CD4-positive, alpha-beta T cell (primary cell): ENCODE data around the gene ARMC9. TPM values are rescaled to one million over a fixed set of nuclear protein-coding genes. Genes with fewer than 3 reads are reported as not detected.

ENCODE experiments used
- ATAC-seq: fragments of 200-7000 bp; cut with Tn5 transposase; one replicate; pipeline ENCODE4 v1.10.0; 2022; ENCODE audit warnings: mild to moderate bottlenecking; ENCODE audit not compliant: poor library complexity
- CTCF ChIA-PET: fragments of 350-600 bp; sonication (Branson Sonifier 250); formaldehyde crosslinking; loops from one replicate; lab custom pipeline; 2021; ENCODE audit warnings: antibody characterized with exemption, inconsistent platforms; lab: Charles Lee
- POLR2A ChIA-PET: fragments of 350-600 bp; sonication (Branson Sonifier 250); formaldehyde crosslinking; loops from one replicate; lab custom pipeline; 2021; ENCODE audit warnings: antibody characterized with exemption, inconsistent platforms; lab: Charles Lee
- DNase-seq, 14 experiments: peaks; one replicate each; pipeline ENCODE4 v3.0.0-alpha.2; 2013 to 2020; ENCODE audit warnings: mixed read lengths in 2 of 14
- H3K27ac ChIP-seq, 2 donors: one replicate each; pipeline versions ENCODE4 v1.5.1 to v1.7.0; 2013; ENCODE audit warnings: low read length in 2 of 2, low read depth in 1 of 2, mild to moderate bottlenecking in 1 of 2
- H3K27me3 ChIP-seq, 2 experiments: 1 replicate in 1 of 2; 2 replicates in 1 of 2; pipeline versions ENCODE4 v1.6.1 to v1.7.0; 2013; ENCODE audit warnings: low read length in 2 of 2, control low read depth in 1 of 2, mild to moderate bottlenecking in 1 of 2, moderate library complexity in 1 of 2; ENCODE audit not compliant: insufficient read depth in 2 of 2, control insufficient read depth in 1 of 2
- H3K36me3 ChIP-seq: one replicate; pipeline ENCODE4 v1.6.1; 2013; ENCODE audit warnings: low read length, control low read depth; ENCODE audit not compliant: insufficient read depth
- H3K4me1 ChIP-seq: one replicate; pipeline ENCODE4 v1.6.1; 2013; ENCODE audit warnings: low read length, control low read depth; ENCODE audit not compliant: insufficient read depth
- H3K4me3 ChIP-seq: one replicate; pipeline ENCODE4 v1.5.1; 2013; ENCODE audit warnings: mild to moderate bottlenecking, low read length, moderate library complexity
- H3K9me3 ChIP-seq, 2 experiments: 1 replicate in 1 of 2; 2 replicates in 1 of 2; pipeline versions ENCODE4 v1.6.1 to v1.7.0; 2013; ENCODE audit warnings: low read length in 2 of 2, mild to moderate bottlenecking in 2 of 2, control low read depth in 1 of 2, moderate library complexity in 1 of 2; ENCODE audit not compliant: control insufficient read depth in 1 of 2, insufficient read depth in 1 of 2
- H3K27ac Mint-ChIP-seq: one replicate; pipeline ENCODE4 v1.8.0; 2020; ENCODE audit warnings: mixed read lengths
- H3K27me3 Mint-ChIP-seq: one replicate; pipeline ENCODE4 v1.8.0; 2021; ENCODE audit warnings: mixed read lengths
- H3K36me3 Mint-ChIP-seq: one replicate; pipeline ENCODE4 v1.8.0; 2021; ENCODE audit warnings: low read depth, mixed read lengths
- H3K4me1 Mint-ChIP-seq: one replicate; pipeline ENCODE4 v1.8.0; 2021; ENCODE audit warnings: low read depth, mixed read lengths
- H3K4me3 Mint-ChIP-seq: one replicate; pipeline ENCODE4 v1.8.0; 2020; ENCODE audit warnings: mild to moderate bottlenecking, mixed read lengths
- H3K9me3 Mint-ChIP-seq: one replicate; pipeline ENCODE4 v1.8.0; 2020; ENCODE audit warnings: mixed read lengths
- intact Hi-C, 2 experiments: fragments of 100-400 bp; cut with DNase I in 1 of 2; cut with micrococcal nuclease in 1 of 2; formaldehyde crosslinking; loops; one replicate each; pipeline versions ENCODE4 v1.15.1 to v1.9.0; 2023 to 2025; cut with DNase I, micrococcal nuclease
- total RNA-seq, 174 experiments: library from RNA in 2 of 174; stranded (reverse) in 2 of 174; gene quantifications; one replicate each; pipeline ENCODE4 v1.2.3 and lab custom pipeline; 2021 to 2026
- TF ChIP-seq, protein P1 (sequence below): fragments of 200-600 bp; IDR thresholded peaks from one replicate; pipeline ENCODE4 v1.8.0; 2022; ENCODE audit warnings: antibody characterized with exemption, mild to moderate bottlenecking

The ARMC9 gene
- total RNA-seq, 2 experiments from 2014 or later: 0.16 to 0.42 TPM

DNA sequence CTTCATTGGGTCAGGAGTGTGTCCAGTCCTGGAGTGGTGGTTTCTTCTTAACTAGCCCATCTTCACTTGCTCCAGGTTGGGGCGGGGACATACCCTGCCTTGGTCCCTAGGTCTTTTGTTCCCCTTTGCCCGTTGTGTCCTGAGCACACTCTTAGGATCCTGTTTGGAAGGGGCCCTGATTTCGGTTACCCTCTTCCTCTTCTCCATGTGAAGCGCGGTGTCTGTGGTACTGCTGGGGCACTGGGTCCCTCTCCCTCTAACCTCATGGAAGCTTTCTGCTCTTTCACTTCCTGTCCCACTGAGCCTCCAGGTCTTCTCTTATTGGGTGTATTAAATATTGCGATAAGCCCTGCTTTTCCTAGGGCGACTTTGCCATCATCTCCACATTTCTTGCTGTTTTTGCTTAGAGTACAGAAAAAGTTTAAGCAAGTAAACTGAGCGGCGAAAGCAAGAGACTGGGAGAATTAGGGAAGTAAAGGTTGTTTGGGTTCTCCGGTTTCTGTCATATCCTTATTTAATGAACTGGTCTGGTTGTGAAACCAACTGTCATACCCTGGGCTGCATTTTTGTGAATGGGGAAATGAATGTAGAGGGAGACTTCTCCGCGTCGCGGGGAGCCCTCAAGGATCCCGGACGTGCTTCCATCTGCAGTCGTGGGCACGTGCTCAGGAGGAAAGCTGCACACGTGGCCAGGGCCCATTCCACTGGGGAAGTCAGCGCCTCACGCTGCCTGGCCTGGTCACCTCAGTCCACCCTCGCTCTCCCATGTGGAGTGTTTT, 123.3 kb downstream of the ARMC9 start:
- H3K27ac Mint-ChIP-seq: no peak overlapping the region
- H3K4me1 ChIP-seq: peaks cover 3% of the 10 kb centered on the region
- TF ChIP-seq, protein P1, sequence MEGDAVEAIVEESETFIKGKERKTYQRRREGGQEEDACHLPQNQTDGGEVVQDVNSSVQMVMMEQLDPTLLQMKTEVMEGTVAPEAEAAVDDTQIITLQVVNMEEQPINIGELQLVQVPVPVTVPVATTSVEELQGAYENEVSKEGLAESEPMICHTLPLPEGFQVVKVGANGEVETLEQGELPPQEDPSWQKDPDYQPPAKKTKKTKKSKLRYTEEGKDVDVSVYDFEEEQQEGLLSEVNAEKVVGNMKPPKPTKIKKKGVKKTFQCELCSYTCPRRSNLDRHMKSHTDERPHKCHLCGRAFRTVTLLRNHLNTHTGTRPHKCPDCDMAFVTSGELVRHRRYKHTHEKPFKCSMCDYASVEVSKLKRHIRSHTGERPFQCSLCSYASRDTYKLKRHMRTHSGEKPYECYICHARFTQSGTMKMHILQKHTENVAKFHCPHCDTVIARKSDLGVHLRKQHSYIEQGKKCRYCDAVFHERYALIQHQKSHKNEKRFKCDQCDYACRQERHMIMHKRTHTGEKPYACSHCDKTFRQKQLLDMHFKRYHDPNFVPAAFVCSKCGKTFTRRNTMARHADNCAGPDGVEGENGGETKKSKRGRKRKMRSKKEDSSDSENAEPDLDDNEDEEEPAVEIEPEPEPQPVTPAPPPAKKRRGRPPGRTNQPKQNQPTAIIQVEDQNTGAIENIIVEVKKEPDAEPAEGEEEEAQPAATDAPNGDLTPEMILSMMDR: no peak

DNA sequence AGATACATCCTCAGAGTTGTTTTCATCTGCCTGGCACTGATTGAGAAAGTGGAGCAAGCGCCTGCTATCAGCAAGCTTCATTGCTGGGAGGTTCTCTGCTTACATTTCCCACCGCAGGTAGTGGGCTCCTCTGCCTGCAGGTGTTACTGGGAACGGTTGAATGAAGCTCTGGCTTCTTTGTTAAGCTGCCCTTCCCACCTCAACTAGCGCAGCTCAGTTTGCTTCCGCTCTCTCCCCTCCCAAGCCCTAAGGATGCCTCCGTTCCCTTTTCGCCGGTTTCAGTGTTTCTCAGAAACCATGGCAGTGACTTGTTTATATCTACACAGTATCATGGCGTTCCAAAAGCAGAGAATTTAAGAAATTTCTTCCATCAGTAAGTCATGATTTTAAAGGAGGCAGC, 124.9 kb downstream of the ARMC9 start:
- ChIA-PET POLR2A (no interaction called here), CTCF (no interaction called here)
- H3K27ac Mint-ChIP-seq: no peak overlapping the region
- Histone ChIP-seq H3K36me3 (no peaks in the 10 kb centered on the region), H3K27ac (no peak overlapping the region), H3K27me3 (peaks cover 0 to 5% of the 10 kb centered on the region in 2 experiments), H3K4me3 (no peak overlapping the region), H3K9me3 (peaks cover 3% of the 10 kb centered on the region in 2 experiments), H3K4me1 (peaks cover 3% of the 10 kb centered on the region)
- ATAC-seq: no peak
- no peak overlapping the region for H3K4me3 Mint-ChIP-seq
- H3K9me3 Mint-ChIP-seq: peaks cover 2% of the 10 kb centered on the region
- H3K27me3 Mint-ChIP-seq: peaks cover 7% of the 10 kb centered on the region
- TF ChIP-seq, protein P1: no peak
- H3K36me3 Mint-ChIP-seq: no peaks in the 10 kb centered on the region
- DNase-seq: peak in 1 of 14 experiments; percentile 15
- intact Hi-C loops: no loop called here
- H3K4me1 Mint-ChIP-seq: no peaks in the 10 kb centered on the region

More for the DNA sequence above, 123.3 kb downstream of the ARMC9 start:
- ATAC-seq: no peak
- Histone ChIP-seq H3K9me3 (peaks cover 8 to 11% of the 10 kb centered on the region in 2 experiments), H3K27ac (no peak overlapping the region), H3K36me3 (no peaks in the 10 kb centered on the region), H3K4me3 (no peak overlapping the region), H3K27me3 (peaks cover 0 to 5% of the 10 kb centered on the region in 2 experiments)
- Mint-ChIP-seq H3K9me3 (peaks cover 8% of the 10 kb centered on the region), H3K27me3 (peaks cover 7% of the 10 kb centered on the region), H3K36me3 (peaks cover 4% of the 10 kb centered on the region), H3K4me1 (no peaks in the 10 kb centered on the region), H3K4me3 (no peak overlapping the region)
- ChIA-PET CTCF (no interaction called here), POLR2A (interaction anchor here (0.6 kb wide), 1 partner anchor 14 kb away, joined by 3 read pairs; no protein-coding TSS in a partner anchor)
- peak in 3 of 14 experiments; percentile 24 to 64 (median 61) for DNase-seq
- intact Hi-C loops: no loop called here

DNA sequence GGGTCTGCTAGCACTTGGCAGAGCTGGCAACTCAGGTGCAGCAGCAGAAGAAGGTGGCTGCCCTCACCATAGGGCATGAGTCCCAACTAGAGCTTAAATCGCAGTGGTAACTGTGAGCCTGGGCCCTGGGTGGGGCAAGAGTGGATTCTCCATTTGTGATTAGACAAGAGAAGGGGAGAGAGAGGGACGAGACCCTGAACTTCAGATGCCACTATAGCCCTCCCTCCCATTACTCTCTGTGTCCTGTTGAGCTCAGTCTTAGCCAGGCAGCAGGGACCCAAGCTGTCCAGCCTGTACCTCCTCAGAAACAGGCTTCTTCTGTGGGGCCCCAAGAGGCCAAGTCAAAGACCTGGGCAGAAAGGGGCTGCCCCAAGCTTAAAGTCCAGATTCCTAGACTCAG, 127.4 kb downstream of the ARMC9 start:
- H3K4me3 Mint-ChIP-seq: no peak overlapping the region
- H3K27ac Mint-ChIP-seq: no peak overlapping the region
- H3K9me3 ChIP-seq: no peaks in the 10 kb centered on the region
- CTCF ChIA-PET: no interaction called here
- no peak overlapping the region for H3K27ac ChIP-seq
- intact Hi-C loops: no loop called here
- H3K27me3 Mint-ChIP-seq: peaks cover 7% of the 10 kb centered on the region
- H3K36me3 Mint-ChIP-seq: no peaks in the 10 kb centered on the region
- H3K36me3 ChIP-seq: no peaks in the 10 kb centered on the region
- ATAC-seq (no peak), DNase-seq (no peak)
- H3K9me3 Mint-ChIP-seq: no peaks in the 10 kb centered on the region
- TF ChIP-seq, protein P1: no peak
- POLR2A ChIA-PET: no interaction called here
- no peaks in the 10 kb centered on the region for H3K4me1 Mint-ChIP-seq
- H3K27me3 ChIP-seq: peaks cover 0 to 2% of the 10 kb centered on the region in 2 experiments
- H3K4me1 ChIP-seq: peaks cover 3% of the 10 kb centered on the region
- no peak overlapping the region for H3K4me3 ChIP-seq
